Erythroblast (primary cell): ENCODE measurements around the gene CASP10.
A peak's percentile ranks its signal among the peaks of the same experiment; 100 is the strongest.

Source experiments
- GATA1 ChIP-seq: IDR thresholded peaks from 2 replicates; pipeline ENCODE4 v1.6.1; 2011; ENCODE audit warnings: low read depth, mild to moderate bottlenecking, control low read depth, low read length, moderate library complexity
- POLR2A ChIP-seq: IDR thresholded peaks from 2 replicates; pipeline ENCODE4 v1.6.1; 2011; ENCODE audit warnings: mild to moderate bottlenecking, low read length

DNA sequence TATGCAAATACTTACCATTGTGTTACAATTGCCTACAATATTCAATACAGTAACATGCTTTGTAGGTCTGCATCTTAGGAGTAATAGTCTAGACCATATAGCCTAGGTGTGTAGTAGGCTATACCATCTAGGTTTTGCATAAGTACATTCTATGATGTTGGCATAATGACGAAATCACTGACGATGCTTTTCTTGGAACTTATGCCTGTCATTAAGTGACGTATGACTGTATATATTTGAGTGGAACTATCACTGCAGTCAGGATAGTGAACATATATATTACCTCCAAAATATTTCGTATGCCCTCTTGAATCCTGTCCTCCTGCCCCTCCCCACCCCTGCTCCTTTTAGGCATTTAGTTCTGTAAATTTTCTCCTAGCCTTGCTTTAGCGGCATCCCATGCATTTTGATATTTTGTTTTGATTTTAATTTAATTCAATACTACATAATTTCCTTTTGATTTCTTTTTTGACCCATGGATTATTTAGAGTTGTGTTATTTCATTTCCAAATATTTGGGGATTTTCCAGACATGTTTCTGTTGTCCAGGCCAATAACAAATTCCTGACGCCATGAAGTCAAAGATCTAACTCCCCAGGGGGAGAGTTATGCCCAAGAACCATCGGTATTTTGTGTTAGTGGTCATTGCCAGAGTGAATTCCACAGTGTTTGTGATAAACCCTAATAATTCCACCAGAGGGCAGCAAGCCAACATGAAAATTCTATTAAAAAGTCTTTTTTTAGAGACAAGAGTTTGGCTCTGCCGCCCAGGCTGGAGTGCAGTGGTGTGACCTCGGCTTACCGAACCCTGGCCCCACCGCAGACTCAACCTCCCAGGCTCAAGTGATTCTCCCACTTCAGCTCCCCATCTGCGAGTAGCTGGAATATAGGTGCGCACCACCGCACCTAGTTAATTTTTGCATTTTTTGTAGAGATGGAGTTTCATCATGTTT is 53.2 kb downstream of the CASP10 start:
- peak; percentile 40 for TF ChIP-seq POLR2A
- TF ChIP-seq GATA1: no peak
